NCI-H187 treated with DMSO at 0.1 percent for 48 hours (cell line): Measurements from ENCODE around the gene RPS6KA2.
"Not testable (repeated sequence)": the region's sequence is repeated elsewhere in the genome, so short reads cannot be mapped to it uniquely, and the experiment has no call there.

Experiments
- DNase-seq: peaks from one replicate; lab custom pipeline; 2025; lab: John Stamatoyannopoulos, UW

Gene RPS6KA2

DNA sequence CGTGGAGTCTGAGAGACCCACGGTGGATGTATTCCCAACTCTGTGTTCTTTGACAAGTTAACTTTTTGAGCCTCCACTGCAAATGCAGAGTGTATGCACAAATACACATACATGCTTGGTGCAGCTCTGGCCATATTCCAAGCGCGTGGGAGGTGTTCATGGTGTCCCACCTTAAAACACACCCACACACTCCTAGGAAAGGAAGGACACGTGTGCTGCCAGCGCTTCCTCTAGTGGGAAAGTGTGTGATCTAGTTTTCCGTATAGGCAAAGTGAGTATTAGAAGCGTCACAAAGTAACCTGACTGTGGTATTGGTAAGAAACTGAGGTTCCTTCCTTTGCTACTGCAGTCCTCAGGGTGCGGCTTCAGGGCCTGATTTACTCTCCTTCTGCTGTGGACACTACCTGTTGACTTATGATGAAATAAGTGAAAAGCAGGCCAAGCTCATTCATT lies 208.3 kb downstream of the RPS6KA2 start:
- DNase-seq, result no peak

DNA sequence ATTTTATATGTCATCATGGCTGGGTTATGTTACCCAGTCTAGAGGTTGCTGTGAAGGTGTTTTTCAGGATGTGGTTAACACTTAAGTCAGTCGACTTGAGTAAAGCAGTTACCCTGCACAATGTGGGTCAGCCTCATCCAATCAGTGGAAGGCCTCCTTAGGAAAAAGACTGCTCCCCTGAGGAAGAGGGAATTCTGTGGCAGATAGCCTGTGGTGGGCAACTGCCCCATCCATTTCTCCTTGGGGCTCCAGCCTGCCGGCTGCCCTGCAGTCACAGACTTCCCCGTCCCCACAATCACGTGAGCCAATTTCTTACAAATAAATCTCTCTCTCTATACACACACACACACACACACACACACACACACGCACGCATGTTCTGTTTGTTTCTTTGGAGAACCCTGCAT lies 209.8 kb downstream of the RPS6KA2 start:
- DNase-seq, result no peak

GRCh38 chr6:166415833-166416347 lies 211.2 kb downstream of the RPS6KA2 start:
- no peak for DNase-seq

DNA sequence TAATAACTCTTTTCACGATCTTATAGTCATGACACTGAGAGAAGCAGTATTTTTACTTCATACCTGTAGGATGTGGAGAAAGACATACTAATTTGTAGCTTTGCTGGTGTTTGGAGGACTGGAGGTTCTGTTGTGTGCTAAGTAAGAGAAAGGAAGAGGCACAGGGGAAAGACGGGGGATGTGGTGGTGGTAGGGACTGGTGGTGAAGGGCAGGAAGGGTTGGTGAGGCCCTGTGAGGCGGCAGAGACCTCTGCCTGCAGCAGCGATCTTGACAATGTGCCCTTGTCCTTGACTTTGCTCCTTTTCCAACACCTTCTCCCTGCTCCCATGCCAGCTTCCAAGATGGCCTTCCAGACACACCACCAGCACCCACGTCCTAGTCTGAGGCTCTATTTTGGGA lies 211.7 kb downstream of the RPS6KA2 start:
- no peak for DNase-seq

- DNase-seq, result no peak
Measured at GRCh38 chr6:166413491-166413951, 213.5 kb downstream of the RPS6KA2 start.

DNA sequence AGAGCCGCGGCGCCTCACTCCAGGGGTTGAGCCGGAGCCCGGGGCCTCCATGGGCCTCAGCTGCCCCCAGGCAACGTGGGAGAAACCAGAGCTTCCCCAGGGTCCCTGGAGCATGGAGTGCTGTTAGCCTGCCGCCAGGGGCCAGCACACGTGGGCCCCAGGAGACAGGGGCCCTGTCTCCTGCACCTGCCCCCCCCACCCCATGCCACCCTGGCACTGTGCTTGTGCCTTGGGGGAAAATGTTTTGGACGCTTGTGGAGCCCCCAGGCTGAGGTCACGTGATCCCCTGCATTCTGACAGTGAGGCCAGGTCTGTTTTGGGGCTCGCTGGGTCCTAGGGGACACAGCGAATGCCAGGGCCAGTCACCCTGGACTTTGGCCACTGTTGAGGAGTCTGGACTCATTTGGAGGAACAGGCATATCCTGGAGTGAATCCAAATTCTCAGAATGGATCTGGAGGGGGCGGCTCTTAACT lies 214.1 kb downstream of the RPS6KA2 start:
- DNase-seq, result no peak

- DNase-seq, result no peak
Measured at GRCh38 chr6:166412156-166412910, 214.7 kb downstream of the RPS6KA2 start.

GRCh38 chr6:166411721-166412151 lies 215.3 kb downstream of the RPS6KA2 start:
- DNase-seq, result no peak

DNA sequence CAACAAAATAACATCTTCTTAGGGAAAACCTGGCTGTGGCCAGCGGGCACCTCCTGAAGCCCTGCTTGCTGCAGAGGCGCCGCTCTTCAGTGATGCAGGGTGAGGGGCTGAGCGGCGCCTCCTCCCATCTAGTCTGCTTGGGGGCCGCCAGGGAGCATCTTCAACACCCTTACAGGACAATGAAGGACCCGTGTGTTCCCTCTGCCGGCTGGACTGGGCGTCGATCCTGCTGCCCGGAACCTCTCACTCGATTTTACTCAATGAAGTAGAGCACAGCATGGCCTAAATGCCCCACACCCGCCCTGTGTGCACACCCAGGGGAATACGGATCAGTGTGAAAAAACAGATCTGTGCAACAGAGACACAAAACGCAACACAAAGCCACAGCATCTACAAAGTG lies 215.8 kb downstream of the RPS6KA2 start:
- DNase-seq, result no peak

- DNase-seq, result no peak
Measured at GRCh38 chr6:166410426-166410935, 216.6 kb downstream of the RPS6KA2 start.

GRCh38 chr6:166408936-166409755 lies 217.9 kb downstream of the RPS6KA2 start:
- DNase-seq, result no peak

DNA sequence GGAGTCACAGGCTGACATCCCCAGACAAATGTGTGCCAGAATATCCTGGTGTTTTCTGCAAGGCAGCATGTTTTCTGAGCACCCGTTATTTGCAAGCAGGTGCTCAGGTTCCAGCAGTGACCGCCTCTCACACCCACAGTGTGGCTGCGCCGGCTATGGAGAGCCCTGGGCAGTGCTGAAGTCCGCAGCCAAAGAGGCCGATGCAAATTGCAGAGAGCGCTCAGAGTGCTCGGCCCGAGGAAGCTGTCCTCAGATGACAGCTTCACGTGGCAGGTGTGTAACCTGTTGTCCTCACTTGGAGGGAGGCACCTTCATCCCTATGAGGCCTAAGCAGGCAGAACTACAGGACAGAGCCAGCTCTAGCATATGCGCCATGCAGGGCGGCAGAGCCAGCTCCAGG lies 220.9 kb downstream of the RPS6KA2 start:
- no peak for DNase-seq

GRCh38 chr6:166405386-166405785 lies 221.7 kb downstream of the RPS6KA2 start:
- no peak for DNase-seq

DNA sequence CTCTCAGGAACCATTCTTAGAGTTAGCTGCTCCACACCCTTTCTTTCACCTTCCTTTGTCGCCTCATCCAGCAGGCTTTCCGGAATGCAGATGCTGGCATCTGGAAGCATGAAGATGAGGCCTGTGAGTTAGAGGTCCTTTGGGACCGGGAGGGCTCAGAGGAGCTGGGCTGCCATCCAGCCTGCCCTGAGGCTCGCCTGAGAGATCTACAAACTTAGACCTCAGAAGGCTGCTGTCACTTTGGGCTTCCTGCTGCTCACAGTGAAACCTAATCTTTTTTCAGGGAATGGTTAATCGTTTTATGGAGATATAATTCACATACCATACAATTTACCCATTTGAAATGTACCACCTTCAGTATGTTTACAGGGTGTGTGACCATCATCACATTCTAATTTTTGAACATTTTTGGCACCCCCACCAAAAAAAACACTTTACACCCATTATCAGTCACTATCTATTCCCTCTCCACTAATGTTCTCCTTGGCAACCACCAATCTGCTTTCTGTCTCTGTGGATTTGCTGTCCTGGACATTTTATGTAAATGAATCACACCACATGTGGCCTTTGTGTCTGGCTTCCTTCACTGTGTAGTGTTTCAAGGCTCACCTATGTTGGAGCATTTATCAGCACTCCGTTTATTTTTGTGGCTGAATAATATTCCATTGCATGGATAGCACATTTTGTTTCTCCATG lies 224.3 kb downstream of the RPS6KA2 start:
- no peak for DNase-seq

DNA sequence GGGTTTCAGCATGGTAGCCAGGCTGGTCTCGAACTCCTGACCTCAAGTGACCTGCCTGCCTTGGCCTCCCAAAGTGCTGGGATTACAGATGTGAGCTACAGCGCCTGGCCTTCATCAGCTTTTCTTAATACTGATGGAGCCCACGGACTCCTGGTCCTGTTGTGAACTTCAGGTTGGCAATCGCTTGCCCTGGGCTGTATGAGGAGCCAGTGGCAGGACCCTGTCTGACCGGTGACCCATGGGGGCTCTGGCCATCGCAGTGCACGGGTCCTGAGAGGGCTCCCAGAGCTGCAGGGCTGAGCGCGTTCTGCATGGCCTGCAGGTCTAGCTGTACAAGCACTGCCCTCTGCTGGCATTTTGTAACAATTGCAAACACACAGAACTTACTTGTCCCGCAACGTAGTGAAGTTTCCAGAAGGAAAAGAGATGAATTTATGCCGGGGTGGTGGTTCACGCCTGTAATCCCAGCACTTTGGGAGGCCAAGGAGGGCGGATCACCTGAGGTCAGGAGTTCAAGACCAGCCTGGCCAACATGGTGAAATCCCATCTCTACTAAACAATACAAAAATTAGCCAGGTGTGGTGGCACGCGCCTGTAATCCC lies 226.3 kb downstream of the RPS6KA2 start:
- DNase-seq, result not testable (repeated sequence)

GRCh38 chr6:166400181-166400580 lies 226.9 kb downstream of the RPS6KA2 start:
- no peak for DNase-seq

DNA sequence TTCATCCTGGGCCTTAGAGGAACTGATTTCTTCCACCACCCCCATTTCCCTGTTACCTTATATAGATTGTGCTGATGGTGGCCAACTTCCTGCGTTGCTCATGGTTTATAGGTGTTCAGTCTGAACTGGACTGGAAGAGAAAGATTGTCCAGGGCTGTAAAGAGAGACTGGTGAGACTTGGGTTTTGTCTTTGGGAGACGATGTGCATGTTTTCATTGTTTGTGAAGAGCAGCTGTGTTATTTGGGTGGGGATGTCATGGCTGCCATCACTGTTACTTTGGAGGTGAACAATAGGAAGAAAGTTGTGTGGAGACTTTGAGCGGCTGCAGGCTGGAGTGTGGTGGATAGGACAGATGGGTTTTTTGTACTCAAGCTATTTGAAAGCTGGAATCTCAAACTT lies 228.7 kb downstream of the RPS6KA2 start:
- DNase-seq, result no peak

DNA sequence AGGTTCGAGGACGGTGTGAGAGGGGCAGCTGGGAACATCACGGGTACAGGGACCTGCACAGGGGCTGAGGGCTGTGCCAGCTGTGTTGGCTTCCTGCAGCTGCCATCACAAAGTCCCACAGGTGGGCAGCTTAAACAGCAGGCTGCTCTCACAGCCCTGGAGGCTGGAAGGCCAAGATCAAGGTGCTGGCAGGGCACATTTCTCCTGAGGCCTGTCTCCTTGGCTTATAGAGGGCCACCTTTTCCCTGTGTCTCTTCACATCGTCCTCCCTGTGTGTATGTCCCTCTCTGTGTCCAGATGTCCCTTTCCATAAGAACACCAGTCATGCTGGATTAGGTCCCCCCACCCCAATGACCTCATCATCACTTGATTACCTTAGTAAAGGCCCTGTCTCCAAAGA lies 229.2 kb downstream of the RPS6KA2 start:
- DNase-seq, result no peak

DNA sequence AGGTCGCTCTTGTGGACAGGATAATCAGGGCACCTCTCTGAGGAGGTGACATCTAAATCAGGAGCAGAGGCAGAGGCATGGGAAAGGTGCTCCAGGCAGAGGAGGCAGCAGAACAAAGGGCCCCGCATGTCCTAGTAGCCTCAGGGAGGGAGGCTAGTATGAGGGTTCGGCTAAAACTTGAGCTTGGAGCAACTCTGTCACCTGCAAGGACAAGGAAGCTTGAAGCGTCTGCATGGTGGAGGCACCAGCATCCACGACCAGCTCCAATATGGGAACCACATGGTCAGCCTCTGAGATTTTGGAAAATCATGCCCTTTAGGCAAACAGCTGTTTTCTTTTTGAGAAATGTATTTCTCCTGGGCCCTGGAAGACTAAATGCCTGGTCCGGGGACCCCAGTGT lies 231.3 kb downstream of the RPS6KA2 start:
- DNase-seq, result no peak

DNA sequence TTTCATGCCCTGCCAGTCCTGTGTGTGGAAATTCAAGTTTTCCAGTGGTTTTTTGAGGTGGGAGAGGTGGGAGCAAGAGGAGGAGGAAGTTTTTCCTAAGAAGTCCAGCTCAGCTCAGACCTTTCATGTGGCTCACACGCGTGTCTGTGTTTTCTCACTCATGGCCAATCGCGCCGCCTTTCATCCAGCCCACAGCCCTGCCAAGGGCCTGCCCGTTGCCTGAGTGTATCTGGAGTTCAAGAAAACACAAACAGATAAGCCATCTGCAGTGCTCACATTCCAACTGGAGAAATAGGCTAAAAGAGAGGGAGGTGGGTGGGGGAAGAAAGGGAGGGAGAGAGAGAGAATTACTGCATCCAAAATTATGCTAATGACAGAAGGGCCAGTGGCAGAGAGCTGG lies 231.7 kb downstream of the RPS6KA2 start:
- DNase-seq, result no peak
